NCI-H526 treated with DMSO at 0.1 percent for 48 hours (cell line): Measurements from ENCODE around the gene SERPINB6.
"Not testable (repeated sequence)": the region's sequence is repeated elsewhere in the genome, so short reads cannot be mapped to it uniquely, and the experiment has no call there.

Experiments used
- DNase-seq: peaks from one replicate; lab custom pipeline; 2025; lab: John Stamatoyannopoulos, UW

Gene SERPINB6

DNA sequence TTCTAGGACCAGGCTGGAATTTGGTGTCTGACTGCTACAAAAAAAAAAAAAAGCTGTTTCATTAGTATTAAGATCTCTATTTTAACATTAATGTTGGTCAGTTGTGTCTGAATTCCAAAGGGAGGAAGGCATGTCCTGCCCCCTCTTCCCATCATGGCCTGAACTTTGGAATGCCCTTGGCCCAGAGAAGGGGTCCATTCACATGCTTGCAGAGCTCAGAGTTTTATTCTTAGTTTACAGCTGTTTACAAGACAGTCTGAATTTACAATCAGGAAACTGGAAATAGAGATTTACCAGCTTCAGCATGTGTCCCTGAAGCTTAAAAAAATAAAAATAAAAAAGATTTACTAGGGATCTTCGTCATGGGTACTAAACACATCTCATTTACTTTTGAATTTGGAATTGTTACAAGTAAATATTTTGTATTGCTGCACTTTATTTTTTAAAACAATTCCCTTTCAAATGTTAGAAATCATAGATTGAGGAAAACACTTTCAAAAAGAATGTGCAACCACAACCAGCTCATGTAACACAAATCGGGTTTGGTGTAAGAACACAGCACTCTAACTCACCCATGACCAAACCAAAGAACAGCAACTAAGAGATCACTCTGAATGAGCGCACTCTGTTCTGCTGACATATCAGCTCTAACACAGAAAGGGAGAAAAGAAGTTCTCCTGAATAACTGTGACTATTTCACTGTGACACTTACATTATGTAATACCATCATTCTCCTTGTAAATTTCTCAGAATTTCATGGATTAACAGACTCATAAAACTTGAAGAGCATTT, 6.6 kb upstream of the SERPINB6 start:
- DNase-seq = no peak

DNA sequence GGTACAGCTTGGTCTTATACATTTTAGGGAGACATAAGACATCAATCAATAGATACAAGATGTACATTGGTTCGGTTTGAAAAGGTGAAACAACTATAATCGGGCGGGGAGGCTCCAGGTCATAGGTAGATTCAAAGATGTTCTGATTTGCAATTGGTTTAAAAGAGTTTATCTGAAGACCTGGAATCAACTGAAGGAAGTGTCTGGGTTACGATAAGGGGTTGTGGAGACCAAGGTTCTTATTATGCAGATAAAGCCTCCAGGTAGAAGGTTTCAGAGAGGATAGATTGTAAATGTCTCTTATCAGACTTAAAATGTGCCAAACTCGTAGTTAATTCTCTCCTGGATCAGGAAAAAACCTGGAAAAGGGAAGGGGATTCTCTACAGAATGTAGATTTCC, 5.9 kb upstream of the SERPINB6 start:
- no peak for DNase-seq

DNA sequence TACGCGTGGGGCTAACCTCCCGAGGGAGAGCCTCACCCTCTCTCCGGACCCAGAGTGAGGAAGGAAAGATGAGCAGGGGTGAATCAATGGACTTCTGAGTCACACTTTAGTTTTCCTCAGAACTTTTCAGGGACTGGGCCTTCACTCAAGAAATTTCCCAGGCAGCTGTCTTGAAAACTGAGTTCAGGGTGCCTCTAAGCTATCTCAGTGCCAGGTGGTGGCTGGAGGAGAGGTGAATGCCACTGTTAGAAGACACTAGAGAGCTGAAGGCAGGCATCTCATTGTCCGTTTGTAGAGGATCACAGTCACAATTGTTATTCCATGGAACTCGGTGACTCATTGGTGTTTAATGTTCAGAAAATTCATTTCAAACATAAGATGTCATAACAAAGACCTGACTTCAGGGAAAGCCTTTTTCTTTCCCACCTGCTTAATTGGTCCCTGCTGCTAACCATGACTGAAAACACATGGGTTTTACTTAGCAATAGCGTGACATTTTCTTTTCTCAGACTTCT, 5.3 kb upstream of the SERPINB6 start:
- no peak for DNase-seq

DNA sequence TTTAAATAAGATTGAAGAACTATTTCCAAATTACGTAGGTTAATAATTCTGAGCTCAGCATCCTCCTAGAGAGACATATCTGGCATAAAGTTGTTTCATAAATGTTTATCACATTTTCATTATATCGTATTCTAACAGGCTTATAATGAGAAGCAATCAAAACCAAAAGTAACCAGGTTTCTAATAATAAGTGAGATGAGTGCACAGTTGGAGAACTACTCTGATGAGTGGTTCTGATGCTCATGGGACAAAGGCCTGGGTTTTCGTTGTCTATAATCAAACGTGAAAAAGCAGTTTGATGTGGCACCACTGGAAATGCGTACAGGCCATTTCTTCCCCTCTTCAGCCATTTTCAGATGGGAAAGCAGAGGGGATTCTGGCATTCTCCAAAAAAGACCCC, 4.7 kb upstream of the SERPINB6 start:
- no peak for DNase-seq

DNA sequence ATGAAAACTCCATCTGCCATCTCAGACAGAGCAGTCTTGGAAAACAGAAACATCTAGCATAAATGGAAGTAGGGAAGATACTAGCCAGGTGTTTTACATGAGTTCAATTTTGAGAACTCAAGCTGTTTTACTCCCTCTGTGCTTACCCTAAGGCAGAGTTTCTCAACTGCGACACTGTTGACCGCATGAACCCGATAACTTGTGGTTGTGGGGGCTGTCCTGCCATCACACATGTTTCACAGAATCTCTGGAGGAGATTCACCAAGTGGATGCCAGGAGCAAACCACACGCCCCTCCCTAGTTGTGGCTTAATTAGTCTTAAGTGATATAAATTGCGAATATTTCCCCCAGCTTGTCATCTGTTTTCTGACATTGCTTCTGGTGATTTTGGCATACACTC, 2.3 kb upstream of the SERPINB6 start:
- DNase-seq = no peak

DNA sequence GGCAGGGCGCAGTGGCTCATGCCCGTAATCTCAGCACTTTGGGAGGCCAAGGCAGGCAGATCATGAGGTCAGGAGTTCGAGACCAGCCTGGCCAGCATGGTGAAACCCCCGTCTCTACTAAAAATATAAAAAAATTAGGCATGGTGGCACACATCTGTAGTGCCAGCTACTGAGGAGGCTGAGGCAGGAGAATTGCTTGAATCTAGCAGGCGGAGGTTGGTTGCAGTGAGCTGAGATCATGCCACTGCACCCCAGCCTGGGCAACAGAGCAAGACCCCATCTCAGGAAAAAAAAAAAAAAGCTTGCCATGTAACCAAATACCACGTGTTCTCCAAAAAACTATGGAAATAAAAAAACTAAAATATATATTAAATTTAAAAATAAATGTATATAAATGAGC, 1.8 kb upstream of the SERPINB6 start:
- not testable (repeated sequence) for DNase-seq

DNA sequence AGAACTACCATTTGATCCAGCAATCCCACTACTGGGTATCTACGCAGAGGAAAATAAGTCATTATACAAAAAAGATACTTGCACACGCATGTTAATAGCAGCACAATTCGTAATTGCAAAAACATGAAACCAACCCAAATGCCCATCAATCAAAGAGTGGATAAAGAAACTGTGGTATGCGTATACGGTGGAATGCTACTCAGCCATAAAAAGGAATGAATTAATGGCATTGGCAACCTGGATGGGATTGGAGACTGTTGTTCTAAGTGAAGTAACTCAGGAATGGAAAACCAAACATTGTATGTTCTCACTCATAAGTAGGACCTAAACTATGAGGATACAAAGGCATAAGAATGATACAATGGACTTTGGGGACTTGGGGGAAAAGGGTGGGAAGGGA, 1.3 kb upstream of the SERPINB6 start:
- not testable (repeated sequence) for DNase-seq

DNA sequence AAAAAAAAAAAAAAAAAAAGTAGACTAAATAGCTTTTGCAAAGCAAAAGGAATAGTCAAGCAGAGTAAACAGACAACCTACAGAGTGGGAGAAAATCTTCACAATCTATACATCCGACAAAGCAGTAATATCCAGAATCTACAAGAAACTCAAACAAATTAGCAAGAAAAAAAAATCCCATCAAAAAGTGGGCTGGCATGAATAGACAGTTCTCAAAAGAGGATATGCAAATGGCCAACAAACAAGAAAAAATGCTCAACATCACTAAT, 786 bp upstream of the SERPINB6 start:
- DNase-seq = not testable (repeated sequence)

DNA sequence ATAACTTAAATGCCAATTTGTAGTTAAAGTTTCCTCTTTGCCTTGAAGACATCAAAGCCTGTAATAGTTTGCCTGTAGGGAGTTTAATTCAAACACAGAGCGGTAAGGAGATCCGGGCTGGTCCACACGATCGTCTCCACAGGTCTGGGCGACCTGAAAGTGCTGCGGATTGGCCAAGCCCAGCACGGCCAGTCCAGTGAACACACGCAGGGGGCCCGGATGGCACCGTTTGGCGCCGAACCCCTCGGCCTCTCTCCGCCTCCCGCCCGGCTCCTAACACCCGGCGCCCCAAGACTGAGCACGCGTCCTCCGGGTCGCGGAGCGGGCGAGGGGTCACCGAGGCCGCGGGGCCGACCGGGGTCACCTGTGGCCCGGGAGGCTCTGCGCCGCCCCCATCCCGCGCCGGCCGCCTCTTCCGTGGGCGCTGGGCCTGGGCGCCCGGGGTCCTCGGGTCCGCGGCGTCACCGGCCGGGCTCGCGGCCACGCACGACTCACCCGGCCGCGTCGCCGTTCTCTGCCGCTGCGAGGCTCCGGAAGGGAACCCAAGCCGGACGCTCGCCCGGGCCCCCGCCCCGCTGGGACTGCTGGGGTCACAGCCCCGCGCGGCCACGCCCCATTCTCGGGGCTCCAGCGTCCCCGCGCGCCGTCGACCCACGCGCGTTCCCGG, 481 bp downstream of the SERPINB6 start:
- peak; percentile 45 for DNase-seq

DNA sequence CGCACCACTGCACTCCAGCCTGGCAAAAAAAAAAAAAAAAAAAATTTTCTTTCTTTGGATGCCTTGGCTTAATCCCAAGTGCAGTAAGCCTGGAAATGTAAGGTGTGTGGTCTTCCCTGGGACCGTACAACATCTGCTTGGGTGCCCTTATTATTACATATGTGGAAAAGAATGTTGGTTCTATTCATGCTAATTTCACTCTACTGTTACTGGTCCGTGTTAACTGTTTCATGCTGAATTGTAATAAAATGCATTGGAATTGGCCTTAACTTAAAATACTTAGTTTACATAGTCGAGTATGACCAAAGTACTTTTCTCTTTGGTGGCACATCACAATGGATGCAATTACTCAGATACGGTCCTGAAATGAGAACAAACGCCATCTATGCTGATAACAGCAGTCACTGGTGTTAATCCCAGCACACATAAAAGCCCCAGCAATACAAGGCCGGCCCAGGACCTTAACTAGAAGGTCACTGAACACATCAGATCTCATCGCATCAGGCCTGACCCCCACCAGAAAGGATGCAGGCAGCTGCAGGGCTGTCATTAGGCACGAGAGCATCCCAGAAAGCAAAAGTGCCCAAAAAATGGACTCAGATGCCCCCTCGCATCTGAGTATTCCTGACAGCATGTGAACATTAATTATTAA, 1.2 kb downstream of the SERPINB6 start:
- DNase-seq = no peak

DNA sequence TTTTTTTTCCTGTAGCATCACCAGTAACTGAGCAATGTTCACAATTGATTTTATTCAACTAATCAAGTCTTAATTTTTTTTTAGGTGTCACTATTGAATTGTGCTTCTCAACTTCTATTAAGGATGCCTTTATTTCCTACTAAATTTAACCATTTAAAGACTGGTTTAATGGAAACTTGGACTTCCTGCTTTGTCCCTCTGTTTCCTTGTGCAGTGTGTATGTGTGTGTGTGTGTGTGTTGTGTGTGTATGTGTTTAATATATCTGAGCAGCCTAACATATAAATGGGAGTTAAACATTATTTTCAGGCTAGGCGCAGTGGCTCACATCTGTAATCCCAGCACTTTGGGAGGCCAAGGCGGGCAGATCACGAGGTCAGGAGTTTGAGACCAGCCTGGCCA, 1.8 kb downstream of the SERPINB6 start:
- DNase-seq = no peak

DNA sequence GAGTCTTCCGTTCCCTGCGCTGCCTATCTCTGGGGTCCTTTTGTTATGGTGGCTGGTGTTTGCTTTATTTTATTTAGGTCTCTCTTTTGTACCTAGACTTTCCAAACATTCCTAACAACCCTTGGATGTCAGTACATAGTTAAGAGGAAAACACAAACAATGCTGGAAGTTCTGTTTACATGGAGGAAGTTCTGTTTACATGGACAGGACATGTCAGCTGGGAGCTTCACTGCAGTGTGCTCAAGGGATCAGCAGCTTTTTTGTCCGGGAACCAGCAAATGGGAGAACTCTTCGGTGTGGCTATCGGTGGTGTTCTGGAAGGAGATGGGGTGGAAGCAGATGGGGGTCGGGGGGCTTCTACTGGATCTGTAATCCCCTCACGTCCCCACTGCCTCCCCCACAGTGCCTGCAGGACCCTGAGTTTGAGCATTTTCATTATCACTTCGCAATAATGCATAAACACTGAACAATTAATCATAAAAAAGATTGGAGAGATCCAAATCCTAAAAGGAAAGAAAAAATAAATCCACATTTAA, 2.7 kb downstream of the SERPINB6 start:
- no peak for DNase-seq

DNA sequence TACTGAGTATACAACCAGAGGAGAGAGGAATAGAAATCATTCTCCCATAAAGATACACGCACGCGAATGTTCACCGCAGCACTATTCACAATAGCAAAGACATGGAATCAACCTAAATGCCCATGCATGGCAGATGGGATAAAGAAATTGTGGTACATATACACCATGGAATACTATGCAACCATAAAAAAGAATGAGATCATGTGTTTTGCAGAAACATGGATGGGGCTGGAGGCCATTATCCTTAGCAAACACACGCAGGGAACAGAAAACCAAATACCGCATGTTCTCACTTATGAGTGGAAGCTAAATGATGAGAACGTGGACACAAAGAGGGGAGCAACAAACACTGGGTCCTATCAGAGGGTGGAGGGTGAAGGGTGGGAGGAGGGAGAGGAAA, 3.4 kb downstream of the SERPINB6 start:
- DNase-seq = no peak

DNA sequence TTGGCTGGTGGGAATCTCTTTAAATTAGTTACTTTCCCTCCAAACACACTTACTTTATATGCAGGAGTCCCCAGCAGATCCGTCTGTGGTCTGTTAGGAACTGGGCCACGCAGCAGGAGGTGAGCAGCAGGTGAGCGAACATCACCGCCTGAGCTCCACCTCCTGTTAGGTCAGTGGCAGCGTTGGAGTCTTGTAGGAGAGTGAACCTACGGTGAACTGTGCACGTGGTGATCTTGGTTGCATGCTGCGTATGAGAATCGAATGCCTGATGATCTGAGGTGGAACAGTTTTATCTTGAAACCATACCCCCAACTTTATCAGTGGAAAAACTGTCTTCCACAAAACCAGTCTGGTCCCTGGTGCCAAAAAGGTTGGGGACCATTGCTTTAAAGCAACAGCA, 5.0 kb downstream of the SERPINB6 start:
- DNase-seq = no peak

DNA sequence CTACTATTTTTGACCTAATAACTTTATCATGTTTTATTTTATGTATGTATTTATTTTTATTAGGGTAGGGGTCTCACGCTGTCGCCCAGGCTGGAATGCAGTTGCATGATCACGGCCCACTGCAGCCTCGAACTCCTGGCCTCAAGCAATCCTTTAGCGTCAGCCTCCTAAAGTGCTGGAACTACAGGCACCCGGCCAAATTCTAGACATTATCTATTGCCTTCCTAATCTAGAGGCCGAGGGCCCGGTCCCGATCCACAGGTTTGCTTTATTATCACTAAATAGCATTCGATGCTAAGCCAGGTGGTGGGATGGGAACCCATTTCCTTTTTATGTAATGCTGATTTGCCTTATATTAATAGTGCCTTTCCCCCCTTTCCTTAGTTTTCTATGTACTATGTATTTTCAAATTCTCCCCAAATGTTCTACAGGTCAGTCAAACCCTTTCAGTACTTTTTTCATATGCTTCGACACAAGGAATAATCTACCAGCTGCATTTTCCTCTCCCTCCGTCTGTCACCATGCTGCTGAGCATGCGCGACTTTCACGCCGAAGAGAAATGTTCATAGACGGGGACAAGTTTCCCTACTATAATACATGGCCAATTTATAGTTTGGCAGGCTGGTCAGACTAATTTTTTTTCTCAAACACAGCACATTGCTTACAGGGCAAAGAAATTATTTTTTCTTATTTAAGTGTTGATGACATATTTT, 6.4 kb downstream of the SERPINB6 start:
- no peak for DNase-seq

DNA sequence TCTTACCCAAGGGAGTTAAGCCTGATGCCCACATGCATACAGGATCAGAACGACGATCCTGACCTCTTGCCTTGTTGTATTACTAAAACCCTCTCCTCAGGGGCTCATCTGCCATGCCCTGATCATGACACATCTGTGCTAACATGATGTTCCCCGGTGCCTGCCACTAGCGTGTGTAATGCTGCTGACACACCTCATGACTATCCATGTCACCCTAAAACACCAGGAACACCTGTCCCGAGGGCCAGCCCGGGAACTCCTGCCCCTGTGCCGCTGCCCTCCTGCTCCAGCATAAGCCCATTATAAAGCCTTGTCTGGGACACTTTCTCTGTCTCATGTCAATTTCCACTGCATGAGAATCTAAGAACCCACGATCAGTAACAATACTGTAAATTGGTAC, 7.6 kb downstream of the SERPINB6 start:
- DNase-seq = no peak

DNA sequence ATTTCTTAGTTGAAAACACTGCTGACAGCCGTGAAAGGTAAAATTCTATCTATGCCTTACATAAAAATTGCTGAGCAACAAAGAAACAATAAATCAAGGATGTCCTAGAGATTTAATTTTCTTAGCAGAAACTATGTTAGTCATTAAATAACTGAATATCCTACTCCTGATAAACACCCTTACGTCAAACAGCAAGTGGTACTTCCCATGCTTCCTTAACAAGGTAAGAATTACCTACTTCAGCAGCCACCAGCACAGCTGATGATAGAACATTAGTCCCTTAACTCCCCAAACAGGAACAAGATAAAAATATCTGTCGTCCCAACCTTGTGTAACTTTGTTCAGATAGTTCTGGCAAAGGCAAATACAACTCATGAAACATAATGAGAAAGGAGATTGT, 8.7 kb downstream of the SERPINB6 start:
- no peak for DNase-seq

DNA sequence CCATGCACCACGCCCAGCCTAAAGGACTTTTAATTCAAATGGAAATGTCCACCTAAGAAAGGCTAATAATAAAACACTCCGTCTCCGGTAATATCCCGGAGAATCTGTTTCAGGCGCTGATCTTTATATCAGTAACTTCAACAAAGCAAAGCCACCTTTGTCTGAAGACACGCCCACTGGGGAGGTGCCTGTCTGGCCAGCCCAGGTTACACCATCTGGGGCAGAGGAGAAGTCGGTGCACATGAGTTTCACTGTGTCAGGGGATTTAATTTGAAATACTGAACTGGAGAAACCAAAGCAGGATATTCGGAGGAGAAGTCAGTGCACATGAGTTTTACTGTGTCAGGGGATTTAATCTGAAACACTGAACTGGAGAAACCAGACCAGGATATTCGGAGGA, 9.4 kb downstream of the SERPINB6 start:
- no peak for DNase-seq

DNA sequence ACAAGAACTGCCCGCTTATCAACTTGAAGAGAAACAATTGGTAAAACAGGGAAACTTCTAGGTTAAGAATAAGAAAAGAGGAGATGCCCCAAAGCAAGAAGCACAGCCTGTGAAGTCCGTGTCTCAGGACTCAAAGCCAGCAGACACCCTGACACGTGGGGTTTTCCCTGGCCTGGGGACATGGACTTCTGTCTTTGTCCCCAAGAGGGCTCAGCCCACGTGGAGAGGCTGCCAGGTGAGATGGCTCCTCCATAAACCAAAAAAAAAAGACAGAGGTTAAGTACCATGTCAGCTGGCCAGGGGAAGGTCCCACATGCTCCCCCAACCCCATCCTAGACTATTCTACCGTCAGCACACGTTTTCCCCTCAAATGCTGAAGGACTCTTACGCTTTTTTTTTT, 9.9 kb downstream of the SERPINB6 start:
- no peak for DNase-seq

DNA sequence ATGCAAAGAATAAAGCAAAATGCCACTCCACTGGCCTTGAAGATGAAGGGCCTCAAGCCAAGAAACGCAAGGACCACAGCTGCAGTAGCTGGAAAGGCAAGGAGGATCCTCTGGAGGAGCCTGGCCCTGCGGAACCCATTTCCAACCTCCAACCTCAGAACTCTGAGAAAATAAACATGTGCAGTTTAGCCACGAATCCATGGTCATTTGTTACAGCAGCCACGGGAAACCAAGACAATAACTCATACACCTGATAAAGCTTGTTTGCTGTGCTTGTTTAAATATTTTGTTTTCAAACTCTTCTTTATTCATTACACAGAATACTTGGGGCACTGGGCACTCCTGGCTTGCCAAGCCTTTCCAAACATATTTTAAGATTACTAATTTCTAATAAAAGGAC, 10.4 kb downstream of the SERPINB6 start:
- DNase-seq = no peak

DNA sequence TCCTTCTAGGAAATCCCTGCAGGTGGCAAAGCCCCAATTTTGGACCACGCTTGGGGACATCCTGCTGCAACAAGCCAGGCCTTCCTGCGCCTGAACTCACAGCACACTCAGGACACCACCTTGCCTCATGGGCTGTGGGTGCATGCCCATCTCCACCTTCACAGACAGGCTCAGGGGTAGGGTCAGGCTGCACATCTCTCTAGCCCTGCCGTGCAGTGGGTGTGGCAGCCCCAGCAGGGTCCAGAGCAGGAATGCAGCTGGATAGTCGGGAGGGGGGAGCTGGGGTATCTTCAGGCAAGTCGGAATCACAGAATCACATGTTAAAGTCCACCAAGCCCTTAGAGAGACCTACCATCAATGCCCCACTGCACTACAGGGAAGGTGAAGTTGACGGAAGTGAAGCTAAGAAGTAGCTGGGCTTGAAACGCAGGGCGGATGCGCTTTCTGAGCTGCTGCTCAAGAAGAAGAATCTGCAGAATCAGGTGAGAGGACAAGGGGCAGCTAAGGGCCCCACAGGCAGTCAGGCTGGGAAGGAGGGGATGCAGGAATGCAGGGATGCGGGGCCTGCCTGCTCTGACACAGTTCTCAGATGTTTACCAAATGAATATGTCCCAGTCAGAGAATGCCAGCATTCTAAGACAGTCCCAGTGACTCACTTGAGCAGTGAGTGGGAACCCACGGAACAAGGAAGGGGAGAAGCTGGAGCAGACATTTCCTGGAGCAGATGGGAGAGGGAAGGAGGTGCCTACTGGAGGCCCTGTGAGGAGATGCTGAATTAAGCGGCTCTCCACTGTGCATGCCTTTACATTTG, 11.3 kb downstream of the SERPINB6 start:
- DNase-seq = no peak

DNA sequence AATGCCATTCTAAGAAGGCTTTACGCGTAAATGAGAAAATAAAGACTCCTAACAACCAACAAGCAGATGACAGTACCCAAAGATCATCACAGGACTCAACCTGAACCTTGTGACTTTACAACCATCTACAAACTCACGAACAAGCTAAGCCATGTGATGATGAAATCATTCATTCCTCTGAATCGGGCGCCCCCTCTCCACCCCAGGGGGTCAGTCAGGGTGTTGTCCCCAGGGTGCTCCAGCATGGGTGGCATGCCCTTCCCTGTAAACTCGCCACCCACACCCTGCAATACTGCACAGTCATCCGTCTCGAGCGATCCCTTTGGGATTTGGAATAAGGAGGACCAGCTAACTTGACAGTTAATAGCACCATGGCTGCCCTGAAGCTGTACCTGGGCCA, 12.6 kb downstream of the SERPINB6 start:
- DNase-seq = no peak
